SK-N-SH (cell line): ENCODE data around the gene GDPD4. TPM values are rescaled to one million over a fixed set of nuclear protein-coding genes. Genes with fewer than 3 reads are reported as not detected.

ENCODE experiments used
- CTCF ChIA-PET: fragments of 300-600, 350-600 bp; formaldehyde crosslinking; extraction: SDS; loops from one replicate; lab custom pipeline; 2021; lab: Yijun Ruan, JAX
- POLR2A ChIA-PET: fragments of 350-600 bp; sonication (Branson Sonifier 250); formaldehyde crosslinking; extraction: SDS; loops from one replicate; lab custom pipeline; 2020; ENCODE audit warnings: antibody characterized with exemption, inconsistent platforms; lab: Yijun Ruan, JAX
- DNase-seq: peaks from one replicate; pipeline ENCODE4 v3.0.0; 2012
- H2AFZ ChIP-seq: fragments of 200-600 bp; sonication (generic); 2 replicates; pipeline ENCODE4 v1.8.1; 2016; ENCODE audit warnings: antibody characterized with exemption, mild to moderate bottlenecking, low read depth
- H3F3A ChIP-seq: fragments of 200-600 bp; sonication (generic); replicated peaks from 2 replicates; pipeline ENCODE3; 2016; ENCODE audit warnings: antibody characterized with exemption, mild to moderate bottlenecking; ENCODE audit not compliant: insufficient read depth
- H3K27ac ChIP-seq, 2 experiments: fragments of 200-500 bp in 1 of 2; fragments of 200-600 bp in 1 of 2; sonication (Bioruptor generic) in 1 of 2; sonication (generic), shearing (Covaris generic) in 1 of 2; 2 replicates each; pipeline versions ENCODE4 v1.5.1 to v1.6.1; 2014 to 2016; ENCODE audit warnings: low read depth in 2 of 2, inconsistent platforms in 1 of 2, low read length in 1 of 2, mild to moderate bottlenecking in 1 of 2, mixed read lengths in 1 of 2
- H3K27me3 ChIP-seq: fragments of 200-600 bp; sonication (generic), shearing (Covaris generic); 2 replicates; pipeline ENCODE4 v1.6.1; 2016; ENCODE audit warnings: mixed run types; ENCODE audit not compliant: insufficient read depth
- H3K36me3 ChIP-seq, 2 experiments: fragments of 200-500 bp in 1 of 2; fragments of 200-600 bp in 1 of 2; sonication (Bioruptor generic) in 1 of 2; sonication (generic) in 1 of 2; replicated peaks in 1 of 2; 2 replicates each; pipeline versions ENCODE3 to v1.5.1; 2014 to 2016; ENCODE audit warnings: low read length in 1 of 2, mild to moderate bottlenecking in 1 of 2; ENCODE audit not compliant: insufficient read depth in 2 of 2, control insufficient read depth in 1 of 2
- H3K4me1 ChIP-seq, 2 experiments: fragments of 200-500 bp in 1 of 2; fragments of 200-600 bp in 1 of 2; sonication (Bioruptor generic) in 1 of 2; sonication (generic), shearing (Covaris generic) in 1 of 2; 2 replicates each; pipeline versions ENCODE4 v1.5.1 to v1.6.1; 2014 to 2016; ENCODE audit warnings: low read depth in 1 of 2, low read length in 1 of 2, mixed run types in 1 of 2; ENCODE audit not compliant: insufficient read depth in 2 of 2, control insufficient read depth in 1 of 2
- H3K4me2 ChIP-seq: fragments of 200-600 bp; sonication (generic), shearing (Covaris generic); 2 replicates; pipeline ENCODE4 v1.6.1; 2017; ENCODE audit warnings: mixed run types
- H3K4me3 ChIP-seq, 2 experiments: fragments of 200-500 bp in 1 of 2; fragments of 200-600 bp in 1 of 2; sonication (Bioruptor generic) in 1 of 2; sonication (generic), shearing (Covaris generic) in 1 of 2; 2 replicates each; pipeline versions ENCODE4 v1.5.1 to v1.8.1; 2014 to 2016; ENCODE audit warnings: low read depth in 2 of 2, inconsistent platforms in 1 of 2, low read length in 1 of 2, mild to moderate bottlenecking in 1 of 2, mixed read lengths in 1 of 2, moderate library complexity in 1 of 2
- H3K79me2 ChIP-seq: fragments of 200-600 bp; sonication (generic); 2 replicates; pipeline ENCODE4 v1.8.1; 2017; ENCODE audit warnings: mild to moderate bottlenecking; ENCODE audit not compliant: insufficient read depth
- H3K9ac ChIP-seq: fragments of 200-600 bp; sonication (generic); 2 replicates; pipeline ENCODE4 v1.6.1; 2017; ENCODE audit warnings: mixed run types
- H3K9me2 ChIP-seq: fragments of 200-600 bp; sonication (generic); 2 replicates; pipeline ENCODE4 v1.6.1; 2017; ENCODE audit warnings: mixed run types
- H3K9me3 ChIP-seq: fragments of 200-600 bp; sonication (generic); 2 replicates; pipeline ENCODE4 v1.6.1; 2017; ENCODE audit warnings: mixed run types, mild to moderate bottlenecking, moderate library complexity
- H4K20me1 ChIP-seq: fragments of 200-600 bp; sonication (generic); 2 replicates; pipeline ENCODE4 v1.6.1; 2017; ENCODE audit warnings: mild to moderate bottlenecking, mixed run types; ENCODE audit not compliant: insufficient read depth
- CTCF ChIP-seq: fragments of 200-600 bp; sonication (generic); IDR thresholded peaks from 2 replicates; pipeline ENCODE4 v1.6.1; 2017; ENCODE audit warnings: antibody characterized with exemption, mild to moderate bottlenecking, moderate library complexity
- JUND ChIP-seq: IDR thresholded peaks from 2 replicates; pipeline ENCODE4 v1.4.0; 2012
- MEF2A ChIP-seq: IDR thresholded peaks from 2 replicates; pipeline ENCODE4 v1.4.0; 2012; ENCODE audit warnings: low read depth, borderline replicate concordance
- RAD21 ChIP-seq: IDR thresholded peaks from 2 replicates; pipeline ENCODE4 v1.6.1; 2012; ENCODE audit warnings: mild to moderate bottlenecking, low read length
- RCOR1 ChIP-seq: fragments of 150-350 bp; IDR thresholded peaks from 2 replicates; pipeline ENCODE4 v1.6.1; 2017; ENCODE audit warnings: antibody characterized with exemption, low read length
- REST ChIP-seq: IDR thresholded peaks from 2 replicates; pipeline ENCODE4 v1.6.1; 2012; ENCODE audit warnings: mild to moderate bottlenecking, low read depth, low read length, moderate library complexity
- TCF12 ChIP-seq: IDR thresholded peaks from 2 replicates; pipeline ENCODE4 v1.4.0; 2012
- WGBS: methylation state at CpG from one replicate; pipeline ENCODE4 v1.1.6; 2017; ENCODE audit warnings: low lambda C conversion rate; 5-methylcytosine and 5-hydroxymethylcytosine counted together
- polyA plus RNA-seq, 3 experiments: library from polyadenylated mRNA; depleted of rRNA; stranded (reverse); fragments of >200 nt; gene quantifications; 2 replicates each; pipeline ENCODE4 v1.2.3, GENCODE V29; 2012
- TF ChIP-seq, protein P1 (sequence below): IDR thresholded peaks from 2 replicates; pipeline ENCODE4 v1.4.0; 2012; ENCODE audit warnings: low read depth

Gene GDPD4
- polyA plus RNA-seq, 1 of the 3 experiments (the other 2 are of a cell fraction) = not detected

DNA sequence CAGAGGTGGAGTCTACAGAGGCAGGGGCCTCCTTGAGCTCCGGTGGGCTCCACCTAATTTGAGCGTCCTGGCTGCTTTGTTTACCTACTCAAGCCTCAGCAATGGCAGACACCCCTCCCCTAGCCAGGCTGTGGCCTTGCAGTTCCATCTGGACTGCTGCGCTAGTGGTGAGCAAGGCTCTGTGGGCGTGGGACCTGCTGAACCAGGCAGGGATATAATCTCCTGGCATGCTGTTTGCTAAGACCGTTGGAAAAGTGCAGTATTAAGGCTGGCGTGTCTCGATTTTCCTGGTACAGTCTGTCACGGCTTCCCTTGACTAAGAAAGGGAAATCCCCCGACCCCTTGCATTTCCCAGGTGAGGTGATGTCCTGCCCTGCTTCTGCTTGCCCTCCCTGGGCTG, 77.7 kb downstream of the GDPD4 start:
- POLR2A ChIA-PET = no interaction called here
- H4K20me1 ChIP-seq = no peaks in the 10 kb centered on the region
- CTCF ChIA-PET = no interaction called here

More for the DNA sequence above, 77.7 kb downstream of the GDPD4 start:
- Histone ChIP-seq H3K9me2 (no peaks in the 10 kb centered on the region), H3K9me3 (no peaks in the 10 kb centered on the region), H3K4me1 (no peaks in the 10 kb centered on the region), H3K4me3 (no peak overlapping the region), H3F3A (no peaks in the 10 kb centered on the region), H3K36me3 (no peaks in the 10 kb centered on the region), H3K27me3 (no peaks in the 10 kb centered on the region; the same call in 1 of the 2 replicates), H3K4me2 (no peak overlapping the region), H3K27ac (no peak overlapping the region), H3K79me2 (no peaks in the 10 kb centered on the region), H3K9ac (no peak overlapping the region), H2AFZ (no peak overlapping the region)
- WGBS = 59% methylated on average over 9 of the region's 9 CpGs
- no peak for DNase-seq
- TF ChIP-seq, protein P1, sequence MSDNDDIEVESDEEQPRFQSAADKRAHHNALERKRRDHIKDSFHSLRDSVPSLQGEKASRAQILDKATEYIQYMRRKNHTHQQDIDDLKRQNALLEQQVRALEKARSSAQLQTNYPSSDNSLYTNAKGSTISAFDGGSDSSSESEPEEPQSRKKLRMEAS = no peak
- no peak for TF ChIP-seq REST
- no peak for TF ChIP-seq RCOR1
- TF ChIP-seq TCF12 = no peak
- no peak for TF ChIP-seq MEF2A
- no peak for TF ChIP-seq JUND
- TF ChIP-seq RAD21 = no peak
- TF ChIP-seq CTCF = no peak
